HL-60 (cell line): ENCODE results near the gene ZFP1.

ENCODE experiments used
- DNase-seq, 2 experiments: peaks; one replicate each; pipeline ENCODE4 v3.0.0-alpha.2; 2010 to 2020; ENCODE audit warnings: low read depth in 1 of 2, low spot score in 1 of 2
- H3K27ac ChIP-seq: fragments of 250-450 bp; sonication (Bioruptor Pico); replicated peaks from 2 replicates; pipeline ENCODE4 v1.5.1; 2020; ENCODE audit warnings: mild to moderate bottlenecking, moderate library complexity
- H3K27me3 ChIP-seq: fragments of 250-450 bp; sonication (Bioruptor Pico); 2 replicates; pipeline ENCODE4 v1.5.1; 2021; ENCODE audit warnings: mild to moderate bottlenecking, moderate library complexity; ENCODE audit not compliant: insufficient read depth, poor library complexity, severe bottlenecking
- H3K4me3 ChIP-seq: replicated peaks from 2 replicates; pipeline ENCODE4 v1.5.1; 2011; ENCODE audit warnings: mild to moderate bottlenecking, control low read depth, low read length; ENCODE audit not compliant: insufficient read depth
- CTCF ChIP-seq: IDR thresholded peaks from one replicate; pipeline ENCODE4 v1.5.1; 2011; ENCODE audit warnings: low read length, control low read depth, inconsistent platforms; ENCODE audit not compliant: insufficient read depth
- GABPA ChIP-seq: IDR thresholded peaks from 2 replicates; pipeline ENCODE4 v1.6.1; 2012; ENCODE audit warnings: low read depth
- POLR2AphosphoS5 ChIP-seq: IDR thresholded peaks from 2 replicates; pipeline ENCODE4 v1.6.1; 2012; ENCODE audit warnings: low read depth
- REST ChIP-seq: IDR thresholded peaks from 2 replicates; pipeline ENCODE4 v1.6.1; 2012; ENCODE audit warnings: low read depth; ENCODE audit not compliant: insufficient replicate concordance
- SPI1 ChIP-seq: IDR thresholded peaks from 2 replicates; pipeline ENCODE4 v1.6.1; 2012; ENCODE audit warnings: low read depth, mild to moderate bottlenecking, borderline replicate concordance

Gene ZFP1

DNA sequence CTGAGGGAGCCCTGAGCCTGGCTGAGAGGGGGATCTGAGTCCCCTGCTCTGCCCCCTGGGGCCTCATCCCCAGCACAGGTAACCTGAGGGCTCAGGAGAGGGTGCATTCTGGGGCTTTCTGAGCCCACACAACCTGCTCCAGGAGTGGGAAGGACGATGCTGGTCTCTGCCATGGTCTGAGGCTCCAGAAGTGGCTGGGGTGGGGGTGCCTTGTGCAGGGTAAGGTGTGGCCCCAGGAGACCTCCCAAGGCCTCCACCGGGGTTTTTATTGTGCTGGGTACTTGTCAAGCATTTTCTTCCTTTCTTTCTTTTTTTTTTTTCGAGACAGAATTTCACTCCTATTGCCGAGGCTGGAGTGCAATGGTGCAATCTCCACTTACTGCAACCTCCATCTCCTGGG lies 70.8 kb downstream of the ZFP1 start:
- H3K27me3 ChIP-seq, result peaks cover 2% of the 10 kb centered on the region
- H3K27ac ChIP-seq, result no peak overlapping the region
- H3K4me3 ChIP-seq, result no peak overlapping the region
- TF ChIP-seq SPI1 (no peak), POLR2AphosphoS5 (no peak), CTCF (no peak), REST (no peak), GABPA (no peak)
- DNase-seq, result no peak

DNA sequence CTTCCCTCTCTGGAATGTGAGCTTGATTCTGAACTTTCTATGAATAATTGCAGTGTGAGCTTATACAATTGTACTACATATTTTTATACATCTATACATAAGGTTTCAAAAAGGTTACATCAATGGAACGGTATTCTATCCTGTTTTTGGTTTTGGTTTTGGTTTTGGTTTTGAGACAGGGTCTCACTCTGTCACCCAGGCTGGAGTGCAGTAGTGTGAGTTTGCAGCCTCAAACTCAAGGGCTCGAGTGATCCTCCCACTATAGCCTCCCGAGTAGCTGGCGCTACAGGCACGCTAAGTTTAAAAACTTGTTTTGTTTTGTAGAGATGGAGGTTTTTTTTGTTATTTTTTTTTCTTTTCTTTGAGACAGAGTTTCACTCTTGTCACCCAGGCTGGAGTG lies 71.5 kb downstream of the ZFP1 start:
- peaks cover 2% of the 10 kb centered on the region for H3K27me3 ChIP-seq
- no peak for DNase-seq
- no peak overlapping the region for H3K27ac ChIP-seq
- TF ChIP-seq REST (no peak), GABPA (no peak), CTCF (no peak), SPI1 (no peak), POLR2AphosphoS5 (no peak)
- no peak overlapping the region for H3K4me3 ChIP-seq
